ENCODE measurements around the gene LRRC46.

The LRRC46 gene

GRCh38 chr17:47831003-47831933 is at the start of gene LRRC46, which contains the start of gene MRPL10:
TSS of gene LRRC46 (plus strand) at chr17:47831670. CDS start at chr17:47831990, 320 bp downstream.
TSS of gene MRPL10 (minus strand) at chr17:47831541. CDS start at chr17:47831511, 30 bp downstream.
- Histone ChIP-seq H3K9me3 (ENCODE audit: low read depth, low read length) (no peaks in the 10 kb centered on the region), H3K36me3 (ENCODE audit: insufficient read depth, low read length) (peaks cover 13% of the 10 kb centered on the region), H3K4me3 (peak within 1 kb of the TSS; percentile 91), H3K9ac (ENCODE audit: insufficient read length) (peak within 1 kb of the TSS; percentile 87), H3K27ac (peak within 1 kb of the TSS; percentile 40; the same call in 1 of the 2 replicates)
- TF ChIP-seq FOXP2 (optimal IDR thresholded peaks at IDR 0.05; ENCODE audit: control extremely low read depth, extremely low read length, insufficient read depth): peak; percentile 66
- TF ChIP-seq EZH2 (IDR thresholded peaks at IDR 0.05): no peak
- TF ChIP-seq POLR2AphosphoS5 (IDR thresholded peaks at IDR 0.05; ENCODE audit: borderline replicate concordance, low read depth, low read length): peak; percentile 97
- DNase-seq (ENCODE audit: low read depth, low spot score): peak; percentile 70

DNA sequence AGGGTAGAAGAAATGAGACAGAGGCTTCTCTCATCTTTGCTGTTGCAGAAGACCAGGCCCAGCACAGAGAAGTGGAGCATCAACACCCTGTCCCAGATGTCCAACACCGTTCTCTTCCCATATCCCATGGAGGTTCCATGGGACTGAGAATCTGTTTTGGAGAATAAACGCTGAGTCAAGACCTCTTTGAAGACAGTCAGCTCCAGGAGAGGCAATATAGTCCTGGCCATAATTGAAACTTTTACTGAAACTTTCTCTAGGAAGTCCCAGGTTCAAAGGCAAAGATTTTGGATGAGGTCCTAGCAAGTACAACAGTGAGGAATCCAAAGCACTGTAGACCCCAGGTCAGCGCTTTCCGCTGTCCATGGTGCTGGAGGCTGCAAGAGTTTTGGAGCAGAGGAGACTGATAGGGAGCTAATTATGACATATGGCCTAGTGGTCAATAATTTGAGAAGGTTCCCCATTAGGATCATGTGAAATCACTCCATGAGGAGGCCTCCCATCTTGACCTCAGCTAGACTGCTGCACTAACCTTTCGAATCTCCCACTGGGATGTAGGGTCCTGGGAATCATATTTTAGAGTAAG is 45.8 kb upstream of the LRRC46 start:
- no peak overlapping the region for H3K27ac ChIP-seq
- no peak for TF ChIP-seq FOXP2 (optimal IDR thresholded peaks at IDR 0.05; ENCODE audit: control extremely low read depth, extremely low read length, insufficient read depth)
- TF ChIP-seq POLR2AphosphoS5 (IDR thresholded peaks at IDR 0.05; ENCODE audit: borderline replicate concordance, low read depth, low read length): no peak
- no peak for TF ChIP-seq EZH2 (IDR thresholded peaks at IDR 0.05)
- DNase-seq (ENCODE audit: low read depth, low spot score): peak; percentile 14

DNA sequence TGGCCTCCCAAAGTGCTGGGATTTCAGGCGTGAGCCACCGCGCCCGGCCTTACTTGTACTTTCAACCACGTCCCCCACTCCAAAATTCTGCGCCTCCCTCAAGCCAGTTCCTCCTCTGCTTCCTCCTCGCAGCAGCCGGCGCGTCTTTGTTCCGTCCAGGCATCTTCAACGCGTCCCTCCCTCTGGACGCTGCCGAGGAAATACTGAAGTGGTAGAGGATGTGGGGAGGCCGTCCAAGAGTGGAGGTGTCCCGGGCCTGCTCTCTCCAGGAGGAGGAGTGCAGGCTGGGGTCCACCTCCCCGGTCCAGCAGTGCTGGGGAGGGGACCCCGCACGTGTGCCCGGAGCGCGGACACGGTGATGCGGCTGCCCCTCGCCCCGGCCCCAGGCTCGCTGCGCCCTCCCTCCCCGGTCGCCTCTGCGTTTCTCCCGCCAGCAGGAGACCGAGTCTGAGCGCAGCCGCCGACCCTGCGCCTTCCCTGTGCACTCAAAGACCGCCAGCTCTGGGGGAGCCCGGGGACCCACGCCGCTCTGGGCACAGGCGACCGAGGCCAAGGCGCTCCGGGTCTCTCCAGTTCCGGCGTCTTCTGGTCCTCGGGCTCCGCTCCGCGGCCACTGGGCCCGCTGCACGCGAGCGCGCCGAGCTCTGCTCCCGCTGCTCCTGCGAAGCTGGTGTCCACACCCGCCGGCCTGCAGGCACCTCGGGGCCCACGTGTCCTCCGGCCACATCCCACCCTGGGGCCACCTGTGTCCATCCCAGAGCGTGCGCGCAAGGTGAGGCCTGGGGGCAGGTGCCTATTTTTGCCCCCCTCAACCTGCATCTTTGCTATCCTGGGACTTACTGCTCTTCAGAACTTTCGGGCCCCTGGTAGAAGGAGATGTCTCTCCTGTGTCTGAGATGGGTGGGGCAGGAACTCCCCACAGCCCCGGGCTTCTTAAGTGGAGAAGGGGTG is 41.6 kb upstream of the LRRC46 start:
- DNase-seq (ENCODE audit: low read depth, low spot score): no peak
- no peak overlapping the region for H3K27ac ChIP-seq
- H3K9ac ChIP-seq (ENCODE audit: insufficient read length): no peak overlapping the region
- TF ChIP-seq EZH2 (IDR thresholded peaks at IDR 0.05) (peak; percentile 87), FOXP2 (optimal IDR thresholded peaks at IDR 0.05; ENCODE audit: control extremely low read depth, extremely low read length, insufficient read depth) (no peak), POLR2AphosphoS5 (IDR thresholded peaks at IDR 0.05; ENCODE audit: borderline replicate concordance, low read depth, low read length) (no peak)
- H3K4me3 ChIP-seq: no peak overlapping the region
- H3K36me3 ChIP-seq (ENCODE audit: insufficient read depth, low read length): no peaks in the 10 kb centered on the region
- no peaks in the 10 kb centered on the region for H3K9me3 ChIP-seq (ENCODE audit: low read depth, low read length)

More for the DNA sequence above, 45.8 kb upstream of the LRRC46 start:
- no peak overlapping the region for H3K9ac ChIP-seq (ENCODE audit: insufficient read length)
- no peak overlapping the region for H3K4me3 ChIP-seq
- no peaks in the 10 kb centered on the region for H3K36me3 ChIP-seq (ENCODE audit: insufficient read depth, low read length)
- no peaks in the 10 kb centered on the region for H3K9me3 ChIP-seq (ENCODE audit: low read depth, low read length)

DNA sequence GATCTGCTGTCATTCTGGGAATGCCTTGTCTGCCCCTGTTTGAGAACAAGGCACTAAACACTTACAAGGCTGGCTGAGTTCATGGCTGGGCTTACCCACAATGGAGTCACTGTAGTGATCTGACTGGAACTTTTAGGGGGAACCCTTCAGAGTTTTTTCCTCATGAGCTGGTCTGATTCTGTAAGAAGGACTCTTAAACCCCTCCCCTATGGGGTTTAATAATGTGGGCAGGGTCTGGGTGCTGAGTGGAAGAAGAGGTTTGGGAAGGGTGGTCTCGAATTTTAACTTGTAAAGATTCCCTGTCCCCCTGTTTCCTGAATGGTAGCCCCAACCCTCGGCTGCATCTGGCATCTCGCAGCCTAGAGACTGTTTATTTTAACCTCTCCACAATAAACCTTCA is 40.4 kb upstream of the LRRC46 start:
- Histone ChIP-seq H3K27ac (no peak overlapping the region), H3K36me3 (ENCODE audit: insufficient read depth, low read length) (no peaks in the 10 kb centered on the region), H3K9me3 (ENCODE audit: low read depth, low read length) (no peaks in the 10 kb centered on the region), H3K4me3 (no peak overlapping the region), H3K9ac (ENCODE audit: insufficient read length) (no peak overlapping the region)
- TF ChIP-seq FOXP2 (optimal IDR thresholded peaks at IDR 0.05; ENCODE audit: control extremely low read depth, extremely low read length, insufficient read depth) (no peak), EZH2 (IDR thresholded peaks at IDR 0.05) (no peak), POLR2AphosphoS5 (IDR thresholded peaks at IDR 0.05; ENCODE audit: borderline replicate concordance, low read depth, low read length) (no peak)
- no peak for DNase-seq (ENCODE audit: low read depth, low spot score)

GRCh38 chr17:47792457-47792856 is 39.0 kb upstream of the LRRC46 start:
- H3K27ac ChIP-seq: no peak overlapping the region
- no peaks in the 10 kb centered on the region for H3K9me3 ChIP-seq (ENCODE audit: low read depth, low read length)
- no peaks in the 10 kb centered on the region for H3K36me3 ChIP-seq (ENCODE audit: insufficient read depth, low read length)
- no peak overlapping the region for H3K9ac ChIP-seq (ENCODE audit: insufficient read length)
- DNase-seq (ENCODE audit: low read depth, low spot score): no peak
- H3K4me3 ChIP-seq: no peak overlapping the region
- TF ChIP-seq POLR2AphosphoS5 (IDR thresholded peaks at IDR 0.05; ENCODE audit: borderline replicate concordance, low read depth, low read length) (no peak), FOXP2 (optimal IDR thresholded peaks at IDR 0.05; ENCODE audit: control extremely low read depth, extremely low read length, insufficient read depth) (no peak), EZH2 (IDR thresholded peaks at IDR 0.05) (peak; percentile 68)

GRCh38 chr17:47792979-47793378 is 38.5 kb upstream of the LRRC46 start:
- TF ChIP-seq FOXP2 (optimal IDR thresholded peaks at IDR 0.05; ENCODE audit: control extremely low read depth, extremely low read length, insufficient read depth) (no peak), POLR2AphosphoS5 (IDR thresholded peaks at IDR 0.05; ENCODE audit: borderline replicate concordance, low read depth, low read length) (no peak), EZH2 (IDR thresholded peaks at IDR 0.05) (no peak)
- no peak overlapping the region for H3K9ac ChIP-seq (ENCODE audit: insufficient read length)
- H3K9me3 ChIP-seq (ENCODE audit: low read depth, low read length): no peaks in the 10 kb centered on the region
- H3K27ac ChIP-seq: no peak overlapping the region
- no peak overlapping the region for H3K4me3 ChIP-seq
- no peak for DNase-seq (ENCODE audit: low read depth, low spot score)
- H3K36me3 ChIP-seq (ENCODE audit: insufficient read depth, low read length): no peaks in the 10 kb centered on the region

- Histone ChIP-seq H3K27ac (no peak overlapping the region), H3K9ac (ENCODE audit: insufficient read length) (no peak overlapping the region), H3K4me3 (no peak overlapping the region), H3K9me3 (ENCODE audit: low read depth, low read length) (no peaks in the 10 kb centered on the region), H3K36me3 (ENCODE audit: insufficient read depth, low read length) (no peaks in the 10 kb centered on the region)
- no peak for DNase-seq (ENCODE audit: low read depth, low spot score)
- TF ChIP-seq EZH2 (IDR thresholded peaks at IDR 0.05): no peak
- no peak for TF ChIP-seq POLR2AphosphoS5 (IDR thresholded peaks at IDR 0.05; ENCODE audit: borderline replicate concordance, low read depth, low read length)
- TF ChIP-seq FOXP2 (optimal IDR thresholded peaks at IDR 0.05; ENCODE audit: control extremely low read depth, extremely low read length, insufficient read depth): no peak
Measured at GRCh38 chr17:47797797-47798196, 33.7 kb upstream of the LRRC46 start.
